Neural crest cell (in vitro differentiated cells): ENCODE data around the gene C7orf25. TPM values are rescaled to one million over a fixed set of nuclear protein-coding genes. Genes with fewer than 3 reads are reported as not detected.

Source experiments
- DNase-seq: peaks from one replicate; pipeline ENCODE4 v3.0.0; 2021; ENCODE audit warnings: low read depth, mixed read lengths, low spot score
- H3K27ac Mint-ChIP-seq: one replicate; pipeline ENCODE4 v1.8.0; 2021; ENCODE audit warnings: mild to moderate bottlenecking, mixed read lengths; ENCODE audit not compliant: unreplicated experiment
- H3K27me3 Mint-ChIP-seq: 2 replicates; pipeline ENCODE4 v1.8.0; 2021; ENCODE audit warnings: low read depth, mild to moderate bottlenecking, mixed read lengths
- H3K36me3 Mint-ChIP-seq: 2 replicates; pipeline ENCODE4 v1.8.0; 2021; ENCODE audit warnings: low read depth, mild to moderate bottlenecking, mixed read lengths
- H3K4me1 Mint-ChIP-seq: 2 replicates; pipeline ENCODE4 v1.8.0; 2021; ENCODE audit warnings: mixed read lengths
- H3K4me3 Mint-ChIP-seq: one replicate; pipeline ENCODE4 v1.8.0; 2021; ENCODE audit warnings: mild to moderate bottlenecking, mixed read lengths
- H3K9me3 Mint-ChIP-seq: 2 replicates; pipeline ENCODE4 v1.8.0; 2021; ENCODE audit warnings: mixed read lengths
- CTCF ChIP-seq: fragments of 200-600 bp; sonication (generic); conservative IDR thresholded peaks from 2 replicates; pipeline ENCODE4 v1.5.0; 2021; ENCODE audit warnings: antibody characterized with exemption, mild to moderate bottlenecking
- total RNA-seq: library from RNA; stranded (reverse); gene quantifications from 2 replicates; pipeline ENCODE4 v1.2.1, GENCODE V29; 2021

Gene C7orf25
- total RNA-seq, 1 donor from 2014 or later, result 3.7 TPM

GRCh38 chr7:42932811-42933591 is 21.1 kb upstream of the C7orf25 start:
- H3K27ac Mint-ChIP-seq, result peak overlapping the region; percentile 96
- peaks cover 47% of the 10 kb centered on the region for H3K4me1 Mint-ChIP-seq
- no peak for DNase-seq
- H3K9me3 Mint-ChIP-seq, result no peaks in the 10 kb centered on the region
- TF ChIP-seq CTCF, result no peak
- H3K36me3 Mint-ChIP-seq, result peaks cover 11% of the 10 kb centered on the region
- no peaks in the 10 kb centered on the region for H3K27me3 Mint-ChIP-seq
- H3K4me3 Mint-ChIP-seq, result peak overlapping the region; percentile 99

GRCh38 chr7:42931834-42932651 is 20.2 kb upstream of the C7orf25 start, which contains the start of the genes MRPL32 and PSMA2:
TSS of gene MRPL32 (plus strand) at chr7:42932376. CDS start at chr7:42932387, 11 bp downstream.
TSS of gene PSMA2 (minus strand) at chr7:42932174. CDS start at chr7:42932158, 16 bp downstream.
- Mint-ChIP-seq H3K36me3 (peaks cover 8% of the 10 kb centered on the region), H3K27me3 (no peaks in the 10 kb centered on the region), H3K9me3 (no peaks in the 10 kb centered on the region), H3K4me3 (peak within 1 kb of the TSS; percentile 99), H3K27ac (peak within 1 kb of the TSS; percentile 98), H3K4me1 (peaks cover 47% of the 10 kb centered on the region)
- DNase-seq, result peak; percentile 76
- no peak for TF ChIP-seq CTCF

DNA sequence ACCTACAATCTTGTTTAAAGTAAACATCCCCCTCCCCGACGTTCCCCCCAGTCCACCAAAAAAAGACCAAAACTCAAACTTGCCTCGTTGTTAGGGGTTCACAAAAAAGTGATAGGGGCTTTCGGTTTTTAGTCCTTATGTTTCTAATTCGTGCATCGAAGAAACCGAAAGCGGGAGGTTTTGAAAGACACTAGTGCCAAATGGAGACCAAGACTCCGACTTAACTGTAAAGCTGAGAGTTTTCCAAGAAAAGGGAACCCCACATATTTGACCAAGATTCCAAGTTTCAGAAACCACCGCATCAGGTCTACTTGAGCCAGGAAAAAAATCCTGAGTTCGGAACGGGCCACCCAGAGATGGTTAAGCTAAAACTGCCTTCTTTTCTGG is 19.6 kb upstream of the C7orf25 start:
- no peak for TF ChIP-seq CTCF
- Mint-ChIP-seq H3K36me3 (peaks cover 8% of the 10 kb centered on the region), H3K4me1 (peaks cover 47% of the 10 kb centered on the region), H3K9me3 (no peaks in the 10 kb centered on the region), H3K27me3 (no peaks in the 10 kb centered on the region), H3K27ac (peak overlapping the region; percentile 98), H3K4me3 (peak overlapping the region; percentile 99)
- DNase-seq, result no peak

DNA sequence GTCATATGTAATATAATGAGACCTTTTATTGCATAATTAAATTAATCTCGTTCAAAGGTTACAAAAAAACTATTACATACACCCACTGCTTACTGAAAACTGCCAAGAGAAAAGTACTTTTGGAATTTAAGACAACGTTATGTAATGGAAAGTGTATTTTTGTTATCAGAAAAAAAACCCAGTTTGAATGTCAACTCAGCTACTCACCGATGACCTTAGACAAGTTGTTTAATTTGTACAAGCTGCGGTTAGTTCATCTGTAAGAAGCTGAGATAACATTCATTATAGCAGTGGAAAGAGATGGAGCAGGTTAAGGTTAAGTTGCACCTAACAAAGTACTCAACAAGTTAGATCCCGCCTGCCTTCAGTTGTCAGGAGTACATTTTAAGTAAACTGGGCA is 19.0 kb upstream of the C7orf25 start:
- H3K36me3 Mint-ChIP-seq, result peaks cover 4% of the 10 kb centered on the region
- H3K9me3 Mint-ChIP-seq, result no peaks in the 10 kb centered on the region
- H3K27me3 Mint-ChIP-seq, result no peaks in the 10 kb centered on the region
- no peak for DNase-seq
- peak overlapping the region; percentile 99 for H3K4me3 Mint-ChIP-seq
- TF ChIP-seq CTCF, result no peak
- H3K4me1 Mint-ChIP-seq, result peaks cover 47% of the 10 kb centered on the region
- peak overlapping the region; percentile 36 for H3K27ac Mint-ChIP-seq

- no peaks in the 10 kb centered on the region for H3K9me3 Mint-ChIP-seq
- no peak overlapping the region for H3K27ac Mint-ChIP-seq
- H3K36me3 Mint-ChIP-seq, result peaks cover 2% of the 10 kb centered on the region
- peaks cover 46% of the 10 kb centered on the region for H3K4me1 Mint-ChIP-seq
- peak overlapping the region; percentile 50 for H3K4me3 Mint-ChIP-seq
- no peak for TF ChIP-seq CTCF
- no peaks in the 10 kb centered on the region for H3K27me3 Mint-ChIP-seq
- no peak for DNase-seq
Measured at GRCh38 chr7:42929449-42929848, 17.6 kb upstream of the C7orf25 start.
